G401 (cell line): Measurements from ENCODE around the gene OR2H1. TPM values are rescaled to one million over a fixed set of nuclear protein-coding genes. Genes with fewer than 3 reads are reported as not detected.
"Not testable (repeated sequence)": the region's sequence is repeated elsewhere in the genome, so short reads cannot be mapped to it uniquely, and the experiment has no call there.

Source experiments
- DNase-seq: peaks from one replicate; pipeline ENCODE4 v3.0.0-alpha.2; 2015; ENCODE audit warnings: low spot score
- in situ Hi-C: cut with HindIII; loops from 2 replicates; pipeline ENCODE4 v1.10.0; 2016; ENCODE audit warnings: low sequenced_read_pairs, mixed read lengths
- total RNA-seq: library from RNA; depleted of rRNA; stranded (reverse); fragments of >200 nt; shearing (Covaris generic); gene quantifications from 2 replicates; pipeline ENCODE4 v1.2.3, GENCODE V29; 2014; rRNA removed

The OR2H1 gene
- total RNA-seq: not detected in 2 replicates

DNA sequence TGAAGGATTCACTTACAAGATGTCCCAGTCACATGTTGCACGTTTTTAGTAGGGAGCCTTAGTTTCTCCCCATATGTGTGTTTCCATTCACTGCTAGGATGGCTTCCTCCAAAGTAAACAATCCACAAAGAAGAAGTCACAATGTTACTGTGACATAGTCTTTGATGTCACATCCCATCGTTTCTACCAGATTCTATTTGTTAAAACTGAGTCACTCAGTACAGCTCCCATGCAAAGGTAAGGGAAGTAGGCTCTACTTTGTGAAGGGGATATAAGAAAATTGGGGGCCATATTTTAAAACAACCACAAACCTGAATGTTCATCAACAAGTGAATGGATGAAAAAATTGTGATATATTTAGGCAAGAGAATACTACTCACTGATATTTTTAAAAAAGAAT lies at the start of gene OR2H1, which contains the start of gene OR11A1:
OR2H1 (plus strand) TSS at position 185 of the 400 bp plus-strand sequence. CDS start 4,615 bp downstream, outside the sequence.
OR11A1 (minus strand) TSS at position 101 of the 400 bp plus-strand sequence. CDS start 29,430 bp downstream, outside the sequence.
- in situ Hi-C loops: no loop called here
- DNase-seq: no peak

GRCh38 chr6:29414588-29414987 lies 42.4 kb upstream of the OR2H1 start, which contains the start of gene OR12D1:
Gene OR12D1, plus strand, starts transcription at chr6:29414928.
- in situ Hi-C loops: no loop called here
- no peak for DNase-seq

GRCh38 chr6:29419516-29419915 lies 37.4 kb upstream of the OR2H1 start:
- no peak for DNase-seq
- in situ Hi-C loops: no loop called here

GRCh38 chr6:29424168-29424567 lies 32.8 kb upstream of the OR2H1 start:
- in situ Hi-C loops: no loop called here
- DNase-seq: no peak

- no peak for DNase-seq
- in situ Hi-C loops: no loop called here
Observed at GRCh38 chr6:29424575-29424974, 32.4 kb upstream of the OR2H1 start.

DNA sequence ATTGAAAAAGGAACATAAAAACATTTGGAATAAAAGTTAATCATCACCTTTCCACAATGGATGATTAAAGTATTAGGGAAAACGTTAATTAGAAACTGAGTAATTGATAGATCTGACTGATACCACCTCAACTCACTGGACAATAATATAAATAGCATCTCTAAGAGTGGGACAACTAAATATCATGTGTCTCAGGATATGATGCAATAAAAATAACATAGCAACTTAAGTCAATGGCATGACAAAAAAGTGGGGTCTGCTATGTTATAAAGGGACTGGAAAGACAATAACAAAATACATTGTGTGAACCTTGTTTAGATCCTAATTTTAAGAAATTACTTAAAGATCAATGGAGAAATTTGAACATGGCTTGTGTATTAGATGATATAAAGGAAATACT lies 31.9 kb upstream of the OR2H1 start:
- in situ Hi-C loops: no loop called here
- DNase-seq: no peak

- in situ Hi-C loops: no loop called here
- DNase-seq: no peak
Observed at GRCh38 chr6:29426654-29427053, 30.3 kb upstream of the OR2H1 start.

GRCh38 chr6:29436730-29437129 lies 20.2 kb upstream of the OR2H1 start:
- in situ Hi-C loops: not testable (repeated sequence)

GRCh38 chr6:29439006-29439405 lies 17.9 kb upstream of the OR2H1 start, which contains the start of gene OR10C1:
Gene OR10C1, plus strand, starts transcription at chr6:29439306. Its CDS starts 710 bp downstream, at chr6:29440016.
- in situ Hi-C loops: no loop called here
- DNase-seq: no peak

More at GRCh38 chr6:29436730-29437129, 20.2 kb upstream of the OR2H1 start:
- DNase-seq: not testable (repeated sequence)

GRCh38 chr6:29442719-29443118 lies 14.2 kb upstream of the OR2H1 start:
- in situ Hi-C loops: no loop called here
- DNase-seq: no peak

- DNase-seq, in situ Hi-C loops: not testable (repeated sequence)
Observed at GRCh38 chr6:29444031-29444430, 12.9 kb upstream of the OR2H1 start.

DNA sequence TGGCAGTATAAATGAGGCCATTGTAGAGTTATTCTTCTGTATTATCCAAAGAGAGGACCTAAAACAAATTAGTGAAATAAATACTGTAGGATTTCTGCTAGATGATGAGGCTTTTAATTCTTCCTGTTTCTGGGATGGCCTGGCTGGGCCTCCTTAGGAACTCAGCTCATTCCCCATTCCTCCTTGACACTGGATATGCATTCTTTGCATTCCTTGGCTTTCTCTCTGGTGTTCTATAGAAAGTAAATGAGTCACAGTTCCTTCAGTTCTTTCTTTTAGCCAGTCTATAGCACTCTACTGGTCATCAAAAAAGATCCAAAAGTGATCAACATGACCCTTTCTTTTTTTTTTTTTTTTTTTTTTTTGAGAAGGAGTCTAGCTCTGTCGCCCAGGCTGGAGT lies 9.3 kb upstream of the OR2H1 start:
- no peak for DNase-seq
- in situ Hi-C loops: no loop called here

DNA sequence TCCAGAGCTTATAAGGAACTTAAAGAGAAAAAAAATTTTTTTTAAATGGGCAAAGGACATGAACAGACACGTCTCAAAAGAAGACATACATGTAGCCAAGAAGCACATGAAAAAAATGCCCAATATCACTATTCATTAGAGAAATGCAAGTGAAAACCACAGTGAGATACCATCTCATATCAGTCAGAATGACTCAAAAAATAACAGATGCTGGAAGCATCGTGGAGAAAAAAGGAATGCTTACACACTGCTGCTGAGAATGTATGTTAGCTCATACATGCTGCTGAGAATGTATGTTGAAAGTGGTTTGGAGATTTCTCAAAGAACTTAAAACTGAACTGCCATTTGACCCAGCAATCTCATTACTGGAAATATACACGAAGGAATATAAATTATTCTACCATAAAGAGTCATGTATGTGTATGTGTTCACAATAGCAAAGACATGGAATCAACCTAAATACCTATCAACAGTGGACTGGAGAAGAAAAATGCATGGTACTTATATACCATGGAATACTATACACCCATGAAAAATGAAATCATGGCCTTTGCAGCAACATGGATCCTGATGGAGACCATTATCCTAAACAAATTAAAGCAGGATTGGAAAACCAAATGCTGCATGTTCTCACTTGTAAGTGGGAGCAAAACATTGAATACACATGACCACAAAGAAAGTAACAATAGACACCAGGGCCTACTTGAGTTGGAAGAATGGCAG lies 5.3 kb upstream of the OR2H1 start:
- in situ Hi-C loops: no loop called here
- no peak for DNase-seq

- in situ Hi-C loops: no loop called here
- no peak for DNase-seq
Observed at GRCh38 chr6:29461021-29461814, 4.3 kb downstream of the OR2H1 start.

DNA sequence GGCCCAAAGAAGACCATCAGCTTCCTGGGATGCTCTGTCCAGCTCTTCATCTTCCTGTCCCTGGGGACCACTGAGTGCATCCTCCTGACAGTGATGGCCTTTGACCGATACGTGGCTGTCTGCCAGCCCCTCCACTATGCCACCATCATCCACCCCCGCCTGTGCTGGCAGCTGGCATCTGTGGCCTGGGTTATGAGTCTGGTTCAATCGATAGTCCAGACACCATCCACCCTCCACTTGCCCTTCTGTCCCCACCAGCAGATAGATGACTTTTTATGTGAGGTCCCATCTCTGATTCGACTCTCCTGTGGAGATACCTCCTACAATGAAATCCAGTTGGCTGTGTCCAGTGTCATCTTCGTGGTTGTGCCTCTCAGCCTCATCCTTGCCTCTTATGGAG lies 5.1 kb downstream of the OR2H1 start:
- no peak for DNase-seq
- in situ Hi-C loops: no loop called here

DNA sequence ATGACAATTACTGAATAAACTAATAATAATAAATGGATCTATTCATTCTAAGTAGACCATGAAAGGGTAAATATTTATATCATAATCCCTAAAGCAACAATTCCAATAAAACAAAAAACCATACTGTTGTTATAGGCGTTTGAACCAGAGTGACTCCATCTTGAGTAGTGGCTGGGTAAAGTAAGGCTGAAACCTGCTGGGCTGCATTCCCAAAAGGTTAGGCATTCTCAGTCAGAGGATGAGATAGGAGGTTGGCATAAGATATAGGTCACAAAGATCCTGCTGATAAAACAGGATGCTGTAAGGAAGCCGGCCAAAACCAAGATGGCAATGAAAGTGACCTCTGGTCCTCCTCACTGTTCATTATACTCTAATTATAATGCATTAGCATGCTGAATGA lies 8.3 kb downstream of the OR2H1 start:
- no peak for DNase-seq
- in situ Hi-C loops: no loop called here

DNA sequence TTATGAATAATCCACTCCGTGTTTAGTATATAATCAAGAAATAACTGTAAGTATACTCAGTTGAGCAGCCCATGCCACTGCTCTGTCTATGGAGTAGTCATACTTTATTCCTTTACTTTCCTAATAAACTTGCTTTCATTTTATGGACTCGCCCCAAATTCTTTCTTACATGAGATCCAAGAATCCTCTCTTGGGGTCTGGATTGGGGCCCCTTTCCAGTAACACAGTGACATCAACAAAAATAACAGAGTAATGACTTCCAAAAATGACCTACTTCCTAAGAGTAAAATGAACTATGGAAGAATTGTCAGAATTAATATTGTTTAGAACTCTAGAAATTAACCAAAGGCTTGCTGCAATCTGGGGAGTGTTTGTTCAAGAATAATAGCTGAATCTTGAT lies 8.8 kb downstream of the OR2H1 start:
- in situ Hi-C loops: no loop called here
- DNase-seq: no peak

- in situ Hi-C loops: no loop called here
- DNase-seq: no peak
Observed at GRCh38 chr6:29466241-29466640, 9.3 kb downstream of the OR2H1 start.

DNA sequence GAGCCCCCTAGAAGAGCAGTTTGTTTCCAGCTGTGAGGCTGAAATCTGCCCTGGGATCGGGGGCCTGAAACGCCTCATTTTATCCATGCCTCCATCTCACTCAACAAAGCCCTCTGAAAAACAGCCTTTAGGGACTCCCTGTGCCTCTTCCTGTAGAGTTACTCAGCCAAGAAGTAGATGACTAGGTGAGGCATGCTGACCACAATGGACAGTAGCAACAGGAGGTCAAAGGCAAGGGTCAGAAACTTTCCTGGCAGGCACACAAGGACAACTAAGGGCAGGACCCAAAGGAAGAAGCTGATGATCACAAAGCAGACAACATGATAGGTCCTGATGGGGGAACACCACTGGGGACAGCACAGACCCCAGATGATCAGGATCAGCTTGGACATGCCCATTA lies 18.0 kb downstream of the OR2H1 start:
- in situ Hi-C loops: no loop called here
- DNase-seq: no peak

DNA sequence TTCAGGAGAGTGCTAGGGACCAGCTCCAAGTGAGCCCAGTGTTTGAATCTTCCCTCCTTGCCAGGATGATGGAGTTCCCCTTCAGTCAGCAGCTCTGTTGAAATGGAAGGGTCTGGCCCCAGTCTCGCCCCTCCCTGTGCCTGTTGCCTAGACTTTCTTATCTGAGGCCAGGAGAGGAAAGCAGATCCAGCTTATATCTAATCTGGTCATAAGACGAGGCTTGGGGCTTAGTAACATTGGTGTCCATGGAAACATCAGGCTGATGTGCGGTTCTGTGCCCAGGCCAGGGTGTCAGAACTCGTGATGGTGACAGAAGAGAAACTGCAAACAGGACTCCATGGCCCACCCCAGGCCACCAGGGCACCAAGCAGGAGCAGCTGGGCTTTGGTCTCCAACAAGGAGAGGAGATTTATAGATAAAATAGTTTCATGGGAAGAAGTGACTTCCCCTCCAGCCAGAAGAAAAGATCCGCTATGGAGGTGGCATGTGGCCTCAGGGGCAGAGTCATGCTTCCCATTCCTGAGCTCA lies 21.0 kb downstream of the OR2H1 start:
- DNase-seq: no peak
- in situ Hi-C loops: no loop called here
